ENCODE data around the gene SLC16A13. TPM values are rescaled to one million over a fixed set of nuclear protein-coding genes. Genes with fewer than 3 reads are reported as not detected.
"Not testable (repeated sequence)": the region's sequence is repeated elsewhere in the genome, so short reads cannot be mapped to it uniquely, and the experiment has no call there.

SLC16A13 gene
- 13.5 and 15.5 TPM in 2 replicates for total RNA-seq (ENCODE audit: low replicate concordance)
- long read RNA-seq, partial matches to known transcripts, result 0 of 2 reads
- long read RNA-seq, other reads (novel, unspliced or antisense), result 2 of 2 reads

- peak; percentile 92 for DNase-seq (ENCODE audit: extremely low spot score, unreplicated experiment)
- Mint-ChIP-seq H3K36me3 (no peaks in the 10 kb centered on the region), H3K4me3 (peak within 1 kb of the TSS; percentile 96), H3K27me3 (peaks cover 3% of the 10 kb centered on the region), H3K27ac (peak within 1 kb of the TSS; percentile 91), H3K4me1 (ENCODE audit: unreplicated experiment) (peaks cover 19% of the 10 kb centered on the region), H3K9me3 (no peaks in the 10 kb centered on the region)
- TF ChIP-seq CTCF (conservative IDR thresholded peaks at IDR 0.05), result no peak
Observed at GRCh38 chr17:7035591-7036368, at the start of gene SLC16A13. Gene SLC16A13 (plus strand): TSS chr17:7036015. CDS start chr17:7036383, 368 bp downstream.

- no peaks in the 10 kb centered on the region for H3K4me1 Mint-ChIP-seq (ENCODE audit: unreplicated experiment)
- no peaks in the 10 kb centered on the region for H3K36me3 Mint-ChIP-seq
- no peaks in the 10 kb centered on the region for H3K27me3 Mint-ChIP-seq
- H3K9me3 Mint-ChIP-seq, result no peaks in the 10 kb centered on the region
- no peak for DNase-seq (ENCODE audit: extremely low spot score, unreplicated experiment)
- TF ChIP-seq CTCF (conservative IDR thresholded peaks at IDR 0.05), result no peak
- H3K27ac Mint-ChIP-seq, result no peak overlapping the region
- no peak overlapping the region for H3K4me3 Mint-ChIP-seq
Observed at GRCh38 chr17:6986676-6987075, 49.1 kb upstream of the SLC16A13 start.

GRCh38 chr17:6989779-6990178, 46.0 kb upstream of the SLC16A13 start:
- no peak for TF ChIP-seq CTCF (conservative IDR thresholded peaks at IDR 0.05)
- Mint-ChIP-seq H3K4me3 (no peak overlapping the region), H3K9me3 (no peaks in the 10 kb centered on the region), H3K36me3 (peaks cover 5% of the 10 kb centered on the region), H3K27me3 (no peaks in the 10 kb centered on the region), H3K27ac (peak overlapping the region; percentile 35), H3K4me1 (ENCODE audit: unreplicated experiment) (no peaks in the 10 kb centered on the region)
- DNase-seq (ENCODE audit: extremely low spot score, unreplicated experiment), result no peak

- H3K27me3 Mint-ChIP-seq; H3K27ac Mint-ChIP-seq; DNase-seq (ENCODE audit: extremely low spot score, unreplicated experiment); H3K4me1 Mint-ChIP-seq (ENCODE audit: unreplicated experiment); H3K9me3 Mint-ChIP-seq: not testable (repeated sequence)
- Mint-ChIP-seq H3K4me3 (peak overlapping the region; percentile 3), H3K36me3 (peaks cover 18% of the 10 kb centered on the region)
Observed at GRCh38 chr17:6993613-6994056, 42.2 kb upstream of the SLC16A13 start.

- Mint-ChIP-seq H3K27ac (no peak overlapping the region), H3K27me3 (peaks cover 4% of the 10 kb centered on the region), H3K9me3 (no peaks in the 10 kb centered on the region), H3K36me3 (peaks cover 19% of the 10 kb centered on the region), H3K4me1 (ENCODE audit: unreplicated experiment) (no peaks in the 10 kb centered on the region), H3K4me3 (peak overlapping the region; percentile 3)
- no peak for TF ChIP-seq CTCF (conservative IDR thresholded peaks at IDR 0.05)
- DNase-seq (ENCODE audit: extremely low spot score, unreplicated experiment), result no peak
Observed at GRCh38 chr17:6994118-6994598, 41.7 kb upstream of the SLC16A13 start.

GRCh38 chr17:6994666-6995256, 41.1 kb upstream of the SLC16A13 start:
- Mint-ChIP-seq H3K27ac (no peak overlapping the region), H3K4me3 (peak overlapping the region; percentile 69), H3K9me3 (no peaks in the 10 kb centered on the region), H3K27me3 (peaks cover 4% of the 10 kb centered on the region), H3K4me1 (ENCODE audit: unreplicated experiment) (no peaks in the 10 kb centered on the region), H3K36me3 (peaks cover 25% of the 10 kb centered on the region)
- no peak for DNase-seq (ENCODE audit: extremely low spot score, unreplicated experiment)
- TF ChIP-seq CTCF (conservative IDR thresholded peaks at IDR 0.05), result no peak
